GM12875 (cell line): ENCODE results near the gene SFXN5.

Experiments
- H3K4me3 ChIP-seq: one replicate; pipeline ENCODE4 v1.5.1; 2011; ENCODE audit warnings: low read depth, low read length, control low read depth
- TF ChIP-seq, protein P1 (sequence below): IDR thresholded peaks from 2 replicates; pipeline ENCODE4 v1.5.1; 2011; ENCODE audit warnings: low read depth, mild to moderate bottlenecking, control low read depth, inconsistent platforms, low read length, moderate library complexity, borderline replicate concordance; ENCODE audit not compliant: insufficient read depth

SFXN5 gene

DNA sequence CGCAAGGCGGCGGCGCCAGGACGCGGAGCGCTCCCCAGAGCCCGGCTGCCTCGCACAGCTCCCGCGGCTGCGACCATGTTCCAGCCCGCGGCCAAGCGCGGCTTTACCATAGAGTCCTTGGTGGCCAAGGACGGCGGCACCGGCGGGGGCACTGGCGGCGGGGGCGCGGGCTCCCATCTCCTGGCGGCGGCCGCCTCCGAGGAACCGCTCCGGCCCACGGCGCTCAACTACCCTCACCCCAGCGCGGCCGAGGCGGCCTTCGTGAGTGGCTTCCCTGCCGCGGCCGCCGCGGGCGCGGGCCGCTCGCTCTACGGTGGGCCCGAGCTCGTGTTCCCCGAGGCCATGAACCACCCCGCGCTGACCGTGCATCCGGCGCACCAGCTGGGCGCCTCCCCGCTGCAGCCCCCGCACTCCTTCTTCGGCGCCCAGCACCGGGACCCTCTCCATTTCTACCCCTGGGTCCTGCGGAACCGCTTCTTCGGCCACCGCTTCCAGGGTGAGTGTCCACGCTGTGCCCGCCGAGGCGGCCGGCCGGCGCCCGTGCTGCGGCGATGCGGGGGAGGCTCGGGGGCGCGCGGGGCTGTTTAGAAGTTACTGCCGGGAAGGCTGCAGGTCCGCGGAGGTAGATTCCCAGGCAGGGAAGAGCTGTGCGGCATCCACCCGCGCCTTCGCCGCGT, 153.5 kb downstream of the SFXN5 start:
- H3K4me3 ChIP-seq: no peak overlapping the region
- TF ChIP-seq, protein P1, sequence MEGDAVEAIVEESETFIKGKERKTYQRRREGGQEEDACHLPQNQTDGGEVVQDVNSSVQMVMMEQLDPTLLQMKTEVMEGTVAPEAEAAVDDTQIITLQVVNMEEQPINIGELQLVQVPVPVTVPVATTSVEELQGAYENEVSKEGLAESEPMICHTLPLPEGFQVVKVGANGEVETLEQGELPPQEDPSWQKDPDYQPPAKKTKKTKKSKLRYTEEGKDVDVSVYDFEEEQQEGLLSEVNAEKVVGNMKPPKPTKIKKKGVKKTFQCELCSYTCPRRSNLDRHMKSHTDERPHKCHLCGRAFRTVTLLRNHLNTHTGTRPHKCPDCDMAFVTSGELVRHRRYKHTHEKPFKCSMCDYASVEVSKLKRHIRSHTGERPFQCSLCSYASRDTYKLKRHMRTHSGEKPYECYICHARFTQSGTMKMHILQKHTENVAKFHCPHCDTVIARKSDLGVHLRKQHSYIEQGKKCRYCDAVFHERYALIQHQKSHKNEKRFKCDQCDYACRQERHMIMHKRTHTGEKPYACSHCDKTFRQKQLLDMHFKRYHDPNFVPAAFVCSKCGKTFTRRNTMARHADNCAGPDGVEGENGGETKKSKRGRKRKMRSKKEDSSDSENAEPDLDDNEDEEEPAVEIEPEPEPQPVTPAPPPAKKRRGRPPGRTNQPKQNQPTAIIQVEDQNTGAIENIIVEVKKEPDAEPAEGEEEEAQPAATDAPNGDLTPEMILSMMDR: no peak

DNA sequence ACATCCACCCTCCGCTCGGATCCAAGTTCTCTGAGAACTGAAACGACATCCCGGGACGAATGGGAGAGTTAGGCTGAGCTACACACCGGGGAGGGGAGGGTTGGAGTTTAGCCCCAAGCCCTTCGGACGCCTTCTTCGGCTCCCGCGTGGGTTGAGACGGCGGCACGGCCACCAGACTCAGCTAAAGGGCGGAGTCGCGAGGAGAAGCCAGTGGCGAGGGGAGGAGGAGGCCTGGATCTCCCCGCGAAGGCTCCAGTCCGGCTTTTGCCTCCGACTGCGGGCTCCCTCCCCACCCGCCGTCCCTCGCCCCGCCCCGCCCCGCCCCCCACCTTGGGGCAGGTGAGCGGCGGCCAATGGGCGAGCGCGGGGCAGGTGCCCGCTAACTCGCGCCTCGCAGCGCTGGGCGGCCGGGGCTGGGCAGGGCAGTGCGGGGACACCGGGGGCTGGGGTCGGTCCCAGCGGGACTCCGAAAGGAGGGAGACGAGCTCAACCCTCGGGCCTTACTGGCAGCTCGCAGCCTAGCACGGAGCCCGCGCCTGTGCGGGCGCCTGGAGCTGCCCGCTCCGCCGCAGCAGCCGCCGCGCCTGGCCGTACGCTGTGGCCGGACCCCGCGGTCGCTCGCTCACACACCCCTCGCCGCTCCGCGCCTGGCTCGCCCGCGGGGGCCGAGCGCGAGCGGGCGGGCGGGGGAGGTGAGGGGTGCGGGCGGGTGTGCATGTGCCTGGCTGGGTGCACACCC, 154.2 kb downstream of the SFXN5 start, which contains the start of gene EMX1:
Gene EMX1 (plus strand): TSS at position 382 of the 739 bp plus-strand sequence. CDS start 334 bp downstream, at position 716.
- TF ChIP-seq, protein P1: no peak
- H3K4me3 ChIP-seq: peak within 1 kb of the TSS; percentile 33

DNA sequence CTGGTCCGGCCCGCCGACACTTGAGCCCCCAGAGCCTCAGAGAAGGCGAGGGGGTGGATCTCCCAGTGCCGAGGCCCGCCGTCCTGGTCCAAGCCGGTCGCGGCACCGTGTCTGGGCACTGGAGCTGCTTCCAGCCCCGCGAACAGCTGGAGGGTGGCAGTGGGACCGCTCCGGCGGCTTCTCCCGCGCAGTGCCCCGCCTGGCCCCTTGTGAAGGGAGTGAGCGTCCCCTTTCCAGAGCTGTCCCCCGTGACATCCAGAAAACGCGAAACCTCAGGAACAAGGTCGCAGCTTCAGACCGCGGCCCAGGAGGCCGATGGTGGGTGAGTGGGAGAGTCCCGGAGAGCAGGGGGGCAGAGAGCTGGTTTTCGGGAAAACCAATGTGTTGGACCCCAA, 154.8 kb downstream of the SFXN5 start:
- TF ChIP-seq, protein P1: no peak
- H3K4me3 ChIP-seq: peak overlapping the region; percentile 30

DNA sequence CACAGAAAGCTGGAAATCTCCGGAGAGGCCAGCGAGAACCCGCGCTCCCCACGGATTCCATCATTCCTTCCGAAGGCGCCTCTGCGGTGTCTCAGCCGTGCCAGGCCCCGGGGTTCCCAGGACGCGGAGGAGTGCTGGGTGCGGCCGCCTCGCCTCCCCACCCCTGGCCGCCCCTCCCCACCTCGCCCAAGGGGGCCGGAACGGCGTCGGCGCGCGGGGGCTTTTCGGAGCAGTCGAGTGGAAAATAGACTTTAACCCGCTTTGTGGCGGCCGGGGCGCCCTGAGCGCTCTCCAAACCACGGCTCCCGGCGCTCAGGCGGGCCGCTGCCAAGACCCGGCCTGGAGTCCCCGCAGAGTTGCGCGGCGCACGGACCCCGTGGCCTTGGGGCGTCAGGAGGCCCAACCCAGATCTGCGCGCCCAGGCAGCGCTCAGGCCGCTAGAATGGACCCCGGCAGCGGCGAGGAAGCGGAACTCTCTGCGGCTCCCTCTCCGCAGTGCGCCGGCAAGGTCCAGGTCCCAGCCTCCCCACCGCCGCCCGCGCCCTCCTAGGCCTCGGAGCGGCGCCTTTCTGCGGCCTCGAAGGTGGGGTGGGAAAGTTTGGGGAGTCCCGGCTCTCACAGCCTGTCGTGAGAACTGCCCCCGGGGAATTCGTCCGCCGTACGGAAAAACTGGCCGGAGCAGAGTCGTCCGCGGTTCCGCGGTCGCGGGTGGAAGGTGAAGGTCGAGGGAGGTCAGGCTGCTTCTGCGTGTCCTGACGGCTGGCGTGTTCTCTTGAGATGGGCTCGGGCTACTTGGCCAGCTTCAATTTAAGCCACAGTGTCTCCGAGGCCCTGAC, 155.4 kb downstream of the SFXN5 start:
- H3K4me3 ChIP-seq: peak overlapping the region; percentile 30
- TF ChIP-seq, protein P1: no peak

DNA sequence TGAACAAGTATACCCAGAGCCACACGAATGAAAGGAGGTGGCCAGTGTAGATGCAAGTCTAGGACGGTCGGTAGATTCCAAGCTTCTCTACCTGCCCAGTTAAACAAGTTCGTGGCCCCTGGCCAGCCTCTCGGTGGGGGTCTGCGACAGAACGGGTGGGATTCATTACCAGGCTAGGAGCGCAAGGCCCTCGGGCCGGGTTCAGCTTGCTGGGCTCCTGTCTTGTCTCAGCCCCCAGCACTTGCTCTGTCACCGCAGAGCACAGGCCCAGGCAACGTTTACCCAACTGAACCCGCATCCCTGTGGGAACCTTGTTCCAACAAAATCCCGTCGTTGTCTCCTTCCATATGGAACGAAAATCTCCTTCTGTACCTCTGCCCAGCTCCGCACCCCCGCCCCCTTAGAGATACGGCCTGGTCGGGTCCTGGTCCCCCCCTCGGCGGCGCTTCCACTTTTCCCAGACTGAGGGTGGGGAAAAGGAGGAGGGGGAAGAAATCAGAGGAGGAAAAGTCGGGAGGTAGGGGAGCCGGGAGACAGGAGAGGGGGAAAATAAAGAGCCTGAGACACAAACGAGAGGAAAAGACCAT, 156.1 kb downstream of the SFXN5 start:
- no peak overlapping the region for H3K4me3 ChIP-seq

DNA sequence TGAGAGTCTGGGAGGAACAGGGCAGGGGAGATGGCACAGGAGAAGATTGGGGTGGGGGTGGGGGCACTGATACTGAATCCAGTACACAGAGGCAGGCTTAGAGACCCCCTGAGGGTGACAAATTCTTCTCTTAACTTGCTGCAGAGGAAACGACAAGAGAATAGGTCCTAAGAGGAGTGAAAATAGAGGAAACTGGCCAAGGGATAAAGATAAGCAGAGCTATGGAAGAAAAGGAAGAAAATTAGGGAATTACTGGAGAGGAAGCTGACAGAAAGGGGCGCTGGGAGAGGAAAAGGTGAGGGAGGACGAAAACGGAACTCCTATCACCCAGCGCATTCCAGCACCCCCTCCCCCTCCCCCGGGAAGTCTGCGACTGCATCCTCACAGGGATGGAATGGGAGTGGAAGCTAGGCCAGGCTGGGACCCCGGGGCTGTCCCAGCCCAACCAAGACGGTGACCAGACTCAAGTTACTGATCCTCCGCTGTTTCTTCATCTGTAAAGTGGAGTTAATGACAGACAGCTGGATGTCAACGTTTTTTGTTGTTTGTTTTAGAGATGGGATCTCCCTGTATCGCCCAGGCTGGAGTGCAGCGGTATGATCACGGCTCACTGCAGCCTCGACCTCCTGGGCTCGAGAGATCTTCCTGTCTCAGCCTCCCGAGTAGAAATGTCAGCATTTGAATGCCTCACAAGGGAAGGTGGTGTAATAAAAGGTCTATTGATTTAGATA, 156.8 kb downstream of the SFXN5 start:
- no peak overlapping the region for H3K4me3 ChIP-seq
- TF ChIP-seq, protein P1: no peak

More for the DNA sequence above, 156.1 kb downstream of the SFXN5 start:
- TF ChIP-seq, protein P1: no peak
